Liver (tissue), 9 donors: Measurements from ENCODE around the gene POLN. TPM values are rescaled to one million over a fixed set of nuclear protein-coding genes. Genes with fewer than 3 reads are reported as not detected.

ENCODE experiments used
- DNase-seq: peaks from one replicate; pipeline ENCODE4 v3.0.0-alpha.2; 2017; ENCODE audit warnings: low spot score
- H3K27ac ChIP-seq, 2 donors: one replicate each; pipeline ENCODE4 v1.7.0; 2013; ENCODE audit warnings: inconsistent platforms in 2 of 2, low read length in 2 of 2, control low read depth in 1 of 2, low read depth in 1 of 2, mild to moderate bottlenecking in 1 of 2
- H3K27me3 ChIP-seq, 4 donors: one replicate each; pipeline versions ENCODE4 v1.6.1 to v1.7.0; 2013; ENCODE audit warnings: low read length in 3 of 4, inconsistent platforms in 1 of 4, mild to moderate bottlenecking in 1 of 4, moderate library complexity in 1 of 4; ENCODE audit not compliant: control insufficient read depth in 4 of 4, insufficient read depth in 4 of 4
- H3K36me3 ChIP-seq, 4 donors: one replicate each; pipeline versions ENCODE4 v1.6.1 to v1.7.0; 2013; ENCODE audit warnings: low read length in 3 of 4, mild to moderate bottlenecking in 3 of 4, low read depth in 1 of 4, moderate library complexity in 1 of 4; ENCODE audit not compliant: control insufficient read depth in 4 of 4, insufficient read depth in 3 of 4
- H3K4me1 ChIP-seq, 4 donors: one replicate each; pipeline versions ENCODE4 v1.6.1 to v1.7.0; 2013; ENCODE audit warnings: low read length in 3 of 4, mild to moderate bottlenecking in 3 of 4, moderate library complexity in 1 of 4; ENCODE audit not compliant: control insufficient read depth in 4 of 4, insufficient read depth in 4 of 4
- H3K4me3 ChIP-seq, 3 donors: one replicate each; pipeline versions ENCODE4 v1.6.1 to v1.7.0; 2013; ENCODE audit warnings: low read length in 3 of 3, control low read depth in 1 of 3, low read depth in 1 of 3, mild to moderate bottlenecking in 1 of 3
- H3K9ac ChIP-seq, 2 donors: one replicate each; pipeline ENCODE4 v1.7.0; 2013; ENCODE audit warnings: low read length in 2 of 2, mild to moderate bottlenecking in 2 of 2, moderate library complexity in 2 of 2, control low read depth in 1 of 2, low read depth in 1 of 2
- H3K9me3 ChIP-seq, 4 donors: one replicate each; pipeline versions ENCODE4 v1.6.1 to v1.7.0; 2013; ENCODE audit warnings: low read length in 3 of 4; ENCODE audit not compliant: control insufficient read depth in 4 of 4
- ATF3 ChIP-seq: IDR thresholded peaks from 2 replicates; pipeline ENCODE4 v1.6.1; 2016; ENCODE audit warnings: antibody characterized with exemption
- EGR1 ChIP-seq, 2 donors: IDR thresholded peaks; 2 replicates each; pipeline ENCODE4 v1.6.1; 2016 to 2018; ENCODE audit warnings: antibody characterized with exemption in 2 of 2, low read depth in 2 of 2
- FOXA1 ChIP-seq: IDR thresholded peaks from 2 replicates; pipeline ENCODE4 v1.6.1; 2016; ENCODE audit warnings: antibody characterized with exemption
- HNF4A ChIP-seq, 2 donors: conservative IDR thresholded peaks; 2 replicates each; pipeline ENCODE4 v1.6.1; 2016; ENCODE audit warnings: antibody characterized with exemption in 2 of 2, mild to moderate bottlenecking in 2 of 2
- HNF4G ChIP-seq: IDR thresholded peaks from 2 replicates; pipeline ENCODE4 v1.6.1; 2016; ENCODE audit warnings: antibody characterized with exemption
- MAX ChIP-seq: IDR thresholded peaks from 2 replicates; pipeline ENCODE4 v1.6.1; 2016; ENCODE audit warnings: antibody characterized with exemption
- NR2F2 ChIP-seq: IDR thresholded peaks from 2 replicates; pipeline ENCODE4 v1.6.1; 2016; ENCODE audit warnings: antibody characterized with exemption
- RAD21 ChIP-seq, 2 donors: IDR thresholded peaks; 2 replicates each; pipeline ENCODE4 v1.6.1; 2016; ENCODE audit warnings: antibody characterized with exemption in 2 of 2, mild to moderate bottlenecking in 2 of 2
- REST ChIP-seq: IDR thresholded peaks from 2 replicates; pipeline ENCODE4 v1.6.1; 2016; ENCODE audit warnings: antibody characterized with exemption, mild to moderate bottlenecking
- TAF1 ChIP-seq: conservative IDR thresholded peaks from 2 replicates; pipeline ENCODE4 v1.6.1; 2016; ENCODE audit warnings: antibody characterized with exemption, mild to moderate bottlenecking
- YY1 ChIP-seq: IDR thresholded peaks from 2 replicates; pipeline ENCODE4 v1.6.1; 2016; ENCODE audit warnings: antibody characterized with exemption, mild to moderate bottlenecking
- ZBTB33 ChIP-seq: IDR thresholded peaks from 2 replicates; pipeline ENCODE4 v1.6.1; 2016; ENCODE audit warnings: antibody characterized with exemption
- WGBS: extraction: QIAGEN DNeasy Blood & Tissue Kit; methylation state at CpG from one replicate; pipeline ENCODE4 v1.1.7; 2013; 5-methylcytosine and 5-hydroxymethylcytosine counted together
- polyA plus RNA-seq, 2 donors: library from polyadenylated mRNA; stranded (reverse) in 1 of 2; unstranded in 1 of 2; fragments of 200-250 nt in 1 of 2; fragments of >200 nt in 1 of 2; fragmentation: Nextera tagmentation in 1 of 2; extraction: Ambion mirVana in 1 of 2; gene quantifications; one replicate each; pipeline versions ENCODE4 v1.2.1 to v1.2.3, GENCODE V29; 2013 to 2015
- total RNA-seq, 2 donors: library from RNA; depleted of rRNA; stranded (reverse); fragments of >200 nt; gene quantifications; one replicate each; pipeline ENCODE4 v1.2.3, GENCODE V29; 2014
- donor health status: healthy.
- donor health status: healthy.
- donor health status: healthy.
- donor health status: healthy.
- donor health status: healthy.

POLN gene
- total and polyA plus RNA-seq, 4 donors, result 0.44 to 2.3 (median 1.4) TPM

- Histone ChIP-seq H3K27ac (no peak overlapping the region), H3K36me3 (no peaks in the 10 kb centered on the region), H3K27me3 (no peaks in the 10 kb centered on the region), H3K4me3 (no peak overlapping the region), H3K9me3 (no peaks in the 10 kb centered on the region), H3K4me1 (peaks cover 0 to 9% (median 6%) of the 10 kb centered on the region in 4 donors), H3K9ac (no peak overlapping the region)
- 91% methylated on average over 12 of the region's 12 CpGs for WGBS
- DNase-seq, result no peak
- TF ChIP-seq ZBTB33 (no peak), EGR1 (IDR thresholded peaks at IDR 0.05; ENCODE audit: low read depth in 2 of 2) (no peak), MAX (no peak), RAD21 (IDR thresholded peaks at IDR 0.05) (no peak), FOXA1 (no peak), ATF3 (no peak), TAF1 (no peak), HNF4G (no peak)
These were observed 27.8 kb upstream of the POLN start for GRCh38 chr4:2269618-2270163.

- H3K9ac ChIP-seq, result no peak overlapping the region
- no peak for TF ChIP-seq EGR1 (IDR thresholded peaks at IDR 0.05; ENCODE audit: low read depth in 2 of 2)
- TF ChIP-seq YY1, result no peak
- TF ChIP-seq HNF4A (conservative IDR thresholded peaks at IDR 0.05), result no peak
- no peak for TF ChIP-seq ZBTB33
- H3K9me3 ChIP-seq, result no peaks in the 10 kb centered on the region
- no peak overlapping the region for H3K27ac ChIP-seq
- no peaks in the 10 kb centered on the region for H3K27me3 ChIP-seq
- WGBS, result 90% methylated on average over 6 of the region's 6 CpGs
- H3K4me3 ChIP-seq, result no peak overlapping the region
- no peak for DNase-seq
- no peaks in the 10 kb centered on the region for H3K36me3 ChIP-seq
- H3K4me1 ChIP-seq, result peaks cover 0 to 9% (median 6%) of the 10 kb centered on the region in 4 donors
These were observed 27.2 kb upstream of the POLN start for GRCh38 chr4:2269206-2269531.

GRCh38 chr4:2268357-2269205 is 26.7 kb upstream of the POLN start:
- no peaks in the 10 kb centered on the region for H3K36me3 ChIP-seq
- no peak overlapping the region for H3K4me3 ChIP-seq
- TF ChIP-seq NR2F2 (no peak), ATF3 (no peak), REST (no peak), ZBTB33 (no peak), YY1 (no peak), MAX (no peak)
- H3K4me1 ChIP-seq, result peaks cover 0 to 9% (median 6%) of the 10 kb centered on the region in 4 donors
- no peak overlapping the region for H3K27ac ChIP-seq
- H3K9me3 ChIP-seq, result no peaks in the 10 kb centered on the region
- WGBS, result 85% methylated on average over 22 of the region's 22 CpGs
- no peak overlapping the region for H3K9ac ChIP-seq
- no peaks in the 10 kb centered on the region for H3K27me3 ChIP-seq
- DNase-seq, result no peak
